H1 (cell line): ENCODE data around the gene ERC1. TPM values are rescaled to one million over a fixed set of nuclear protein-coding genes. Genes with fewer than 3 reads are reported as not detected.

Source experiments
- CTCF ChIA-PET: fragments of 300-600 bp; sonication (Branson Sonifier 250); formaldehyde crosslinking; loops from one replicate; lab custom pipeline; 2021; ENCODE audit not compliant: partially characterized antibody; lab: Charles Lee
- POLR2A ChIA-PET: fragments of 300-600 bp; sonication (Branson Sonifier 250); formaldehyde crosslinking; loops from one replicate; lab custom pipeline; 2021; ENCODE audit warnings: inconsistent platforms; ENCODE audit not compliant: partially characterized antibody; lab: Charles Lee
- DNase-seq, 2 experiments: peaks; one replicate each; pipeline versions ENCODE4 v3.0.0 to v3.0.0-alpha.2; 2010 to 2022; ENCODE audit warnings: low spot score in 2 of 2, low read depth in 1 of 2, mixed read lengths in 1 of 2
- FAIRE-seq: peaks from 2 replicates; lab custom pipeline; 2011; peaks lifted over from hg19 to GRCh38; lab: Jason Lieb, UNC
- H2AFZ ChIP-seq: 2 replicates; pipeline ENCODE4 v1.8.1; 2012; ENCODE audit warnings: low read length, inconsistent platforms
- H2AK5ac ChIP-seq: 2 replicates; pipeline ENCODE4 v1.6.1; 2013; ENCODE audit warnings: low read depth, low read length
- H2BK120ac ChIP-seq: replicated peaks from 2 replicates; pipeline ENCODE3; 2013; ENCODE audit warnings: low read depth, low read length, inconsistent platforms
- H2BK12ac ChIP-seq: 2 replicates; pipeline ENCODE4 v1.6.1; 2013; ENCODE audit warnings: low read depth, low read length
- H2BK15ac ChIP-seq: 2 replicates; pipeline ENCODE4 v1.6.1; 2013; ENCODE audit warnings: low read length
- H2BK20ac ChIP-seq: 2 replicates; pipeline ENCODE4 v1.6.1; 2013; ENCODE audit warnings: low read length
- H2BK5ac ChIP-seq: 2 replicates; pipeline ENCODE4 v1.6.1; 2013; ENCODE audit warnings: low read depth, low read length
- H3K14ac ChIP-seq: 2 replicates; pipeline ENCODE4 v1.6.1; 2013; ENCODE audit warnings: inconsistent platforms; ENCODE audit not compliant: insufficient read length
- H3K18ac ChIP-seq: 2 replicates; pipeline ENCODE4 v1.6.1; 2013; ENCODE audit warnings: low read length; ENCODE audit errors: extremely low read depth
- H3K23ac ChIP-seq: 2 replicates; pipeline ENCODE4 v1.6.1; 2013; ENCODE audit warnings: inconsistent platforms; ENCODE audit not compliant: insufficient read length
- H3K23me2 ChIP-seq: 2 replicates; pipeline ENCODE4 v1.6.1; 2013; ENCODE audit warnings: low read depth, low read length
- H3K27ac ChIP-seq: 2 replicates; pipeline ENCODE4 v1.6.1; 2011; ENCODE audit warnings: low read depth, low read length, inconsistent platforms
- H3K27me3 ChIP-seq, 4 experiments: replicated peaks in 1 of 4; 1 replicate in 1 of 4; 2 replicates in 3 of 4; pipeline versions ENCODE4 v1.6.1 to v1.8.1; 2011 to 2013; ENCODE audit warnings: low read length in 3 of 4, mild to moderate bottlenecking in 3 of 4, inconsistent platforms in 2 of 4, mixed read lengths in 2 of 4, moderate library complexity in 1 of 4; ENCODE audit not compliant: control insufficient read depth in 3 of 4, insufficient read depth in 3 of 4; ENCODE audit errors: extremely low read depth in 1 of 4
- H3K36me3 ChIP-seq, 4 experiments: 2 replicates each; pipeline versions ENCODE4 v1.6.1 to v1.8.1; 2011 to 2013; ENCODE audit warnings: mild to moderate bottlenecking in 4 of 4, low read length in 3 of 4, moderate library complexity in 2 of 4, control low read depth in 1 of 4, inconsistent platforms in 1 of 4; ENCODE audit not compliant: insufficient read depth in 4 of 4, control insufficient read depth in 2 of 4
- H3K4ac ChIP-seq: replicated peaks from 2 replicates; pipeline ENCODE3; 2013; ENCODE audit warnings: low read length, low read depth, mixed read lengths, inconsistent platforms; ENCODE audit not compliant: insufficient read length
- H3K4me1 ChIP-seq, 4 experiments: replicated peaks in 1 of 4; 1 replicate in 1 of 4; 2 replicates in 3 of 4; pipeline versions ENCODE4 v1.6.1 to v1.8.1; 2011 to 2013; ENCODE audit warnings: low read length in 3 of 4, inconsistent platforms in 2 of 4, mixed read lengths in 1 of 4; ENCODE audit not compliant: insufficient read depth in 4 of 4, control insufficient read depth in 3 of 4
- H3K4me2 ChIP-seq, 2 experiments: 2 replicates each; pipeline versions ENCODE4 v1.6.1 to v1.8.1; 2011 to 2013; ENCODE audit warnings: low read depth in 2 of 2, low read length in 2 of 2, control low read depth in 1 of 2, inconsistent platforms in 1 of 2, mild to moderate bottlenecking in 1 of 2; ENCODE audit not compliant: insufficient read depth in 1 of 2
- H3K4me3 ChIP-seq, 4 experiments: fragments of 200-600, 300-600 bp in 1 of 4; sonication (generic), shearing (Covaris generic), sonication (Bioruptor Twin) in 1 of 4; 2 replicates each; pipeline versions ENCODE4 v1.5.1 to v1.8.1; 2011 to 2016; ENCODE audit warnings: low read length in 4 of 4, low read depth in 3 of 4, control low read depth in 2 of 4, inconsistent platforms in 2 of 4, mild to moderate bottlenecking in 2 of 4, mixed read lengths in 1 of 4, moderate library complexity in 1 of 4; ENCODE audit not compliant: insufficient read depth in 2 of 4; ENCODE audit errors: extremely low read depth in 1 of 4
- H3K56ac ChIP-seq: replicated peaks from 2 replicates; pipeline ENCODE3; 2013; ENCODE audit warnings: low read depth, mild to moderate bottlenecking, mixed read lengths, low read length, inconsistent platforms; ENCODE audit not compliant: insufficient read length
- H3K79me1 ChIP-seq: 2 replicates; pipeline ENCODE4 v1.6.1; 2013; ENCODE audit warnings: low read depth, low read length, control low read depth
- H3K79me2 ChIP-seq, 2 experiments: 2 replicates each; pipeline versions ENCODE4 v1.6.1 to v1.8.1; 2012 to 2013; ENCODE audit warnings: low read length in 2 of 2, mild to moderate bottlenecking in 2 of 2, inconsistent platforms in 1 of 2; ENCODE audit not compliant: insufficient read depth in 2 of 2, control insufficient read depth in 1 of 2
- H3K9ac ChIP-seq, 4 experiments: replicated peaks in 1 of 4; 1 replicate in 1 of 4; 2 replicates in 3 of 4; pipeline versions ENCODE4 v1.6.1 to v1.8.1; 2011 to 2013; ENCODE audit warnings: low read depth in 3 of 4, low read length in 3 of 4, control low read depth in 2 of 4, mild to moderate bottlenecking in 2 of 4, moderate library complexity in 2 of 4, inconsistent platforms in 1 of 4; ENCODE audit errors: extremely low read depth in 1 of 4
- H3K9me3 ChIP-seq, 2 experiments: 2 replicates each; pipeline versions ENCODE4 v1.6.1 to v1.8.1; 2012 to 2013; ENCODE audit warnings: mild to moderate bottlenecking in 2 of 2, moderate library complexity in 2 of 2, control low read depth in 1 of 2, inconsistent platforms in 1 of 2, low read depth in 1 of 2, low read length in 1 of 2, mixed read lengths in 1 of 2; ENCODE audit not compliant: insufficient read depth in 2 of 2
- H4K20me1 ChIP-seq, 2 experiments: replicated peaks in 1 of 2; 2 replicates each; pipeline versions ENCODE3 to v1.8.1; 2011 to 2013; ENCODE audit warnings: inconsistent platforms in 2 of 2, low read length in 2 of 2, mild to moderate bottlenecking in 1 of 2; ENCODE audit not compliant: insufficient read depth in 2 of 2, control insufficient read depth in 1 of 2
- H4K5ac ChIP-seq: 2 replicates; pipeline ENCODE4 v1.6.1; 2013; ENCODE audit warnings: low read length, low read depth, mixed read lengths, inconsistent platforms; ENCODE audit not compliant: insufficient read length
- H4K8ac ChIP-seq: 2 replicates; pipeline ENCODE4 v1.8.0; 2013; ENCODE audit warnings: mild to moderate bottlenecking, moderate library complexity, low read length, inconsistent platforms; ENCODE audit not compliant: insufficient read depth; ENCODE audit errors: extremely low read depth
- H4K91ac ChIP-seq: replicated peaks from 2 replicates; pipeline ENCODE3; 2013; ENCODE audit warnings: low read length, mixed read lengths, inconsistent platforms; ENCODE audit not compliant: insufficient read length
- USF2 ChIP-seq: IDR thresholded peaks from 2 replicates; pipeline ENCODE4 v1.6.1; 2011; ENCODE audit warnings: low read length, improper control_type of control experiment
- WGBS, 2 experiments: shearing (Covaris generic) in 1 of 2; methylation state at CpG; one replicate each; pipeline versions ENCODE4 v1.1.6 to v1.1.7; 2013 to 2015; ENCODE audit warnings: low lambda C conversion rate in 2 of 2, mixed read lengths in 2 of 2, inconsistent platforms in 1 of 2, low coverage in 1 of 2, missing lambda C conversion rate in 1 of 2; ENCODE audit not compliant: insufficient replicate concordance in 2 of 2, insufficient coverage in 1 of 2, insufficient read length in 1 of 2; ENCODE audit errors: extremely low coverage in 1 of 2, missing lambda C conversion rate in 1 of 2; 5-methylcytosine and 5-hydroxymethylcytosine counted together
- polyA plus RNA-seq, 7 experiments: library from polyadenylated mRNA; depleted of rRNA in 3 of 7; stranded (reverse) in 5 of 7; unstranded in 2 of 7; fragments of >200 nt in 5 of 7; fragments of 200-250 nt in 2 of 7; gene quantifications; 1 replicate in 5 of 7; 2 replicates in 1 of 7; 4 replicates in 1 of 7; pipeline versions ENCODE4 v1.2.1 to v1.2.3, GENCODE V29; 2011 to 2013; ENCODE audit warnings: missing spikeins in 2 of 7, mixed read lengths in 2 of 7
- total RNA-seq: library from RNA; stranded (reverse); fragmentation: NEBNext Ultra II Directional; extraction: Animal tissue kit (Norgen Biotek cat#: 25700); gene quantifications from 2 replicates; pipeline ENCODE4 v1.2.1, GENCODE V29; 2021

ERC1 gene
- total and polyA plus RNA-seq, 2 of the 8 experiments (the other 6 are each of a cell fraction or from before 2014, with no cell fraction given) = 7.8 to 45.7 TPM

- no peak for TF ChIP-seq USF2
- H3K9me3 ChIP-seq = no peaks in the 10 kb centered on the region; a peak in 1 of 4 replicates
- no peak overlapping the region for H3K4me2 ChIP-seq
- no peak overlapping the region for H3K23ac ChIP-seq
- no peak overlapping the region for H4K5ac ChIP-seq
- H4K20me1 ChIP-seq = no peaks in the 10 kb centered on the region
- H3K27me3 ChIP-seq = no peaks in the 10 kb centered on the region; a peak in 1 of 7 replicates
- no peak overlapping the region for H2AK5ac ChIP-seq
- H2BK12ac ChIP-seq = no peak overlapping the region
- no peaks in the 10 kb centered on the region for H3K79me1 ChIP-seq
- H3K14ac ChIP-seq = no peak overlapping the region
- H4K8ac ChIP-seq = no peak overlapping the region
- H3K4me3 ChIP-seq = no peak overlapping the region
- no peak overlapping the region for H3K18ac ChIP-seq
- H3K23me2 ChIP-seq = no peaks in the 10 kb centered on the region
- H2BK15ac ChIP-seq = no peak overlapping the region
- H2BK20ac ChIP-seq = no peak overlapping the region
- WGBS, 2 experiments = 83% methylated on average over 5 of the region's 5 CpGs; no CpG with 5 or more reads in 1 of the 2 experiments
- H4K91ac ChIP-seq = no peak overlapping the region
- no peak overlapping the region for H2BK120ac ChIP-seq
- H3K56ac ChIP-seq = no peak overlapping the region
- no peak overlapping the region for H3K4ac ChIP-seq
- H3K4me1 ChIP-seq = no peaks in the 10 kb centered on the region
- no peak for FAIRE-seq
- no peak overlapping the region for H2AFZ ChIP-seq
- H2BK5ac ChIP-seq = no peak overlapping the region
- POLR2A ChIA-PET = interaction anchor here (1.0 kb wide), 1 partner anchor 11 kb away, joined by 3 read pairs; no protein-coding TSS in a partner anchor
- no peak for DNase-seq
- no peak overlapping the region for H3K9ac ChIP-seq
- H3K27ac ChIP-seq = no peak overlapping the region
- no peaks in the 10 kb centered on the region for H3K79me2 ChIP-seq
- CTCF ChIA-PET = interaction anchor here (1.1 to 1.6 kb wide), 2 partner anchors 113 to 138 kb away, joined by 4 read pairs; no protein-coding TSS in a partner anchor
- no peaks in the 10 kb centered on the region for H3K36me3 ChIP-seq
These were observed 11.7 kb upstream of the ERC1 start for GRCh38 chr12:979349-979748.
